ENCODE data around the gene GPS1. TPM values are rescaled to one million over a fixed set of nuclear protein-coding genes. Genes with fewer than 3 reads are reported as not detected.

The GPS1 gene
- total and polyA plus RNA-seq, 2 donors (not counting 1 experiment from before 2014, with no cell fraction given) = 80.5 to 124 TPM

- Mint-ChIP-seq H3K9me3 (ENCODE audit: insufficient read depth) (no peaks in the 10 kb centered on the region), H3K27ac (no peak overlapping the region), H3K4me1 (peaks cover 15% of the 10 kb centered on the region), H3K4me3 (peak overlapping the region; percentile 83), H3K27me3 (no peaks in the 10 kb centered on the region)
- Histone ChIP-seq H3K36me3 (replicated peaks in 1 of 2; ENCODE audit: control extremely low read depth in 1 of 2, control insufficient read depth in 1 of 2, extremely low read depth in 1 of 2, insufficient read depth in 2 of 2, low read length in 1 of 2) (peaks cover 0 to 3% of the 10 kb centered on the region in 2 experiments), H3K9ac (ENCODE audit: low read length) (peak overlapping the region; percentile 90), H3K79me2 (ENCODE audit: control insufficient read depth, insufficient read depth, low read length) (peaks cover 23% of the 10 kb centered on the region), H3K27ac (ENCODE audit: low read length in 2 of 2) (no peak overlapping the region), H3K9me3 (ENCODE audit: control extremely low read depth in 1 of 3, control insufficient read depth in 2 of 3, insufficient read depth in 1 of 3, low read length in 2 of 3) (no peaks in the 10 kb centered on the region), H3K4me2 (replicated peaks; ENCODE audit: low read depth, low read length, poor library complexity, severe bottlenecking) (peak overlapping the region; percentile 99), H3K27me3 (replicated peaks in 1 of 4; ENCODE audit: control extremely low read depth in 1 of 4, control insufficient read depth in 3 of 4, insufficient read depth in 4 of 4, low read length in 3 of 4) (peaks cover 0 to 6% (median 0%) of the 10 kb centered on the region in 4 experiments), H4K20me1 (ENCODE audit: control insufficient read depth, insufficient read depth, low read length, poor library complexity, severe bottlenecking) (peaks cover 26% of the 10 kb centered on the region), H2AFZ (ENCODE audit: insufficient read depth, low read depth, low read length, poor library complexity, severe bottlenecking) (peak overlapping the region; percentile 91), H3K4me1 (ENCODE audit: control insufficient read depth in 2 of 2, insufficient read depth in 2 of 2, low read length in 2 of 2) (peaks cover 14 to 33% of the 10 kb centered on the region in 2 donors), H3K4me3 (ENCODE audit: control extremely low read depth in 1 of 5, extremely low read depth in 1 of 5, insufficient read depth in 1 of 5, low read depth in 2 of 5, low read length in 4 of 5) (peak overlapping the region; percentile 62 to 88 (median 67))
- intact Hi-C loops (cut with micrococcal nuclease) = loop anchor here (1.0 to 2.0 kb wide), 3 partner anchors 29 to 103 kb away; partner anchors contain the start of genes GPS1, RFNG and SIRT7
- ChIA-PET CTCF (interaction anchor here (1.0 to 7.2 kb wide), 6 partner anchors 14 to 155 kb away, joined by 3 to 91 read pairs (median 4); partner anchors contain the start of gene DCXR), POLR2A (interaction anchor here (0.5 to 1.5 kb wide), 3 partner anchors 16 to 317 kb away, joined by 4 to 13 read pairs (median 11); partner anchors contain the start of gene DCXR)
- DNase-seq (no peak), ATAC-seq (ENCODE audit: low read depth) (no peak)
- no peak for TF ChIP-seq EZH2 (IDR thresholded peaks at IDR 0.05; ENCODE audit: borderline replicate concordance, insufficient read depth, low read depth, low read length, poor library complexity, severe bottlenecking)
- no peak for TF ChIP-seq CTCF (IDR thresholded peaks at IDR 0.05)
- WGBS (ENCODE audit: insufficient coverage) = under 1% methylated on average over 9 of the region's 10 CpGs
These were observed 29.8 kb upstream of the GPS1 start for GRCh38 chr17:82021900-82022309.
